Fibroblast of lung (primary cell): ENCODE results near the gene ZNF823. TPM values are rescaled to one million over a fixed set of nuclear protein-coding genes. Genes with fewer than 3 reads are reported as not detected.

Experiments used
- DNase-seq, 2 donors: peaks; one replicate each; pipeline versions ENCODE4 v3.0.0 to v3.0.0-alpha.2; 2010; ENCODE audit warnings: low read depth in 2 of 2
- H2AFZ ChIP-seq: 2 replicates; pipeline ENCODE4 v1.5.1; 2012; ENCODE audit warnings: low read length, control low read depth, inconsistent platforms
- H3K27ac ChIP-seq: 2 replicates; pipeline ENCODE4 v1.5.1; 2011; ENCODE audit warnings: low read length, control low read depth; ENCODE audit not compliant: insufficient read depth
- H3K27me3 ChIP-seq: 2 replicates; pipeline ENCODE4 v1.5.1; 2011; ENCODE audit warnings: mild to moderate bottlenecking, low read length; ENCODE audit not compliant: control insufficient read depth, insufficient read depth
- H3K36me3 ChIP-seq: 2 replicates; pipeline ENCODE4 v1.5.1; 2011; ENCODE audit warnings: low read length; ENCODE audit not compliant: control insufficient read depth, insufficient read depth
- H3K4me1 ChIP-seq: 2 replicates; pipeline ENCODE4 v1.5.1; 2011; ENCODE audit warnings: low read length; ENCODE audit not compliant: control insufficient read depth, insufficient read depth; ENCODE audit errors: extremely low read depth
- H3K4me2 ChIP-seq: 2 replicates; pipeline ENCODE4 v1.5.1; 2011; ENCODE audit warnings: low read length, control low read depth; ENCODE audit not compliant: insufficient read depth; ENCODE audit errors: extremely low read depth
- H3K4me3 ChIP-seq, 4 experiments: fragments of 200-600 bp in 1 of 4; sonication (generic) in 1 of 4; replicated peaks in 1 of 4; 2 replicates each; pipeline ENCODE4 v1.5.1; 2011 to 2016; ENCODE audit warnings: low read length in 4 of 4, low read depth in 3 of 4, mild to moderate bottlenecking in 3 of 4, control low read depth in 2 of 4, inconsistent platforms in 1 of 4, mixed read lengths in 1 of 4; ENCODE audit not compliant: insufficient read depth in 1 of 4; ENCODE audit errors: control extremely low read depth in 1 of 4
- H3K79me2 ChIP-seq: 2 replicates; pipeline ENCODE4 v1.5.1; 2012; ENCODE audit warnings: mild to moderate bottlenecking, low read length, inconsistent platforms; ENCODE audit not compliant: control insufficient read depth, insufficient read depth
- H3K9ac ChIP-seq: 2 replicates; pipeline ENCODE4 v1.5.1; 2011; ENCODE audit warnings: mild to moderate bottlenecking, low read length, control low read depth; ENCODE audit not compliant: insufficient read depth
- H3K9me3 ChIP-seq: 2 replicates; pipeline ENCODE4 v1.5.1; 2012; ENCODE audit warnings: low read depth, low read length; ENCODE audit not compliant: control insufficient read depth, insufficient read depth
- H4K20me1 ChIP-seq: 2 replicates; pipeline ENCODE4 v1.5.1; 2011; ENCODE audit warnings: low read length; ENCODE audit not compliant: control insufficient read depth, insufficient read depth; ENCODE audit errors: extremely low read depth
- EZH2 ChIP-seq: IDR thresholded peaks from 2 replicates; pipeline ENCODE4 v1.5.1; 2012; ENCODE audit warnings: low read length, control low read depth, mild to moderate bottlenecking; ENCODE audit errors: missing control alignments
- polyA plus RNA-seq, 2 donors: library from polyadenylated mRNA; depleted of rRNA in 1 of 2; stranded (reverse) in 1 of 2; unstranded in 1 of 2; fragments of >200 nt; gene quantifications; 2 replicates each; pipeline ENCODE4 v1.2.1, GENCODE V29; 2011 to 2012; ENCODE audit warnings: missing spikeins in 1 of 2
- total RNA-seq: library from RNA; depleted of rRNA; stranded (reverse); fragments of >200 nt; gene quantifications from 2 replicates; pipeline ENCODE4 v1.2.1, GENCODE V29; 2014
- TF ChIP-seq, protein P1 (sequence below), 2 donors: IDR thresholded peaks in 1 of 2; conservative IDR thresholded peaks in 1 of 2; 1 replicate in 1 of 2; 2 replicates in 1 of 2; pipeline ENCODE4 v1.5.1; 2011 to 2012; ENCODE audit warnings: low read length in 2 of 2, control low read depth in 1 of 2, inconsistent platforms in 1 of 2, low read depth in 1 of 2, mild to moderate bottlenecking in 1 of 2

Gene ZNF823
- total and polyA plus RNA-seq, 2 donors (not counting 1 experiment from before 2014, with no cell fraction given) = 3.4 to 5.3 TPM

DNA sequence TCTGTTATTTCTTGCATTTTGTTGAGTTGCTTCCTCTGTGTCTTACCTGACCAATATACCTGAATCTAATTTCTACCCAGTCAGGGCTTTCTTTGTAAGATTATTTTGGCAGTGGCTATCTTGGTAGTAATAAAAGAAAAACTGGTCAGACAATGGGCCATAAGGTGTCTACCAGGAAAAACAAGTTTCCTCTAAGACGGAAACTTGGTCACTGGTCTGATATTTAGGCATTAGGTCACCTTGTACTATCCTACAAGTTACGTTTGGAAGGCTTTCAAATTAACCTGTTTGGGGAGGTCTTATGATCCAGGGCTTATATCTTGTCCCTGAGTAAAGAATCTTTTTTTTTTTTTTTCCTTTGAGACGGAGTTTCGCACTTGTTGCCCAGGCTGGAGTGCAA is 9.2 kb downstream of the ZNF823 start:
- H3K27me3 ChIP-seq = no peaks in the 10 kb centered on the region
- H3K9ac ChIP-seq = no peak overlapping the region
- H3K4me2 ChIP-seq = no peak overlapping the region
- TF ChIP-seq, protein P1, sequence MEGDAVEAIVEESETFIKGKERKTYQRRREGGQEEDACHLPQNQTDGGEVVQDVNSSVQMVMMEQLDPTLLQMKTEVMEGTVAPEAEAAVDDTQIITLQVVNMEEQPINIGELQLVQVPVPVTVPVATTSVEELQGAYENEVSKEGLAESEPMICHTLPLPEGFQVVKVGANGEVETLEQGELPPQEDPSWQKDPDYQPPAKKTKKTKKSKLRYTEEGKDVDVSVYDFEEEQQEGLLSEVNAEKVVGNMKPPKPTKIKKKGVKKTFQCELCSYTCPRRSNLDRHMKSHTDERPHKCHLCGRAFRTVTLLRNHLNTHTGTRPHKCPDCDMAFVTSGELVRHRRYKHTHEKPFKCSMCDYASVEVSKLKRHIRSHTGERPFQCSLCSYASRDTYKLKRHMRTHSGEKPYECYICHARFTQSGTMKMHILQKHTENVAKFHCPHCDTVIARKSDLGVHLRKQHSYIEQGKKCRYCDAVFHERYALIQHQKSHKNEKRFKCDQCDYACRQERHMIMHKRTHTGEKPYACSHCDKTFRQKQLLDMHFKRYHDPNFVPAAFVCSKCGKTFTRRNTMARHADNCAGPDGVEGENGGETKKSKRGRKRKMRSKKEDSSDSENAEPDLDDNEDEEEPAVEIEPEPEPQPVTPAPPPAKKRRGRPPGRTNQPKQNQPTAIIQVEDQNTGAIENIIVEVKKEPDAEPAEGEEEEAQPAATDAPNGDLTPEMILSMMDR (conservative IDR thresholded peaks at IDR 0.05 in 1 of 2, IDR thresholded peaks at IDR 0.05 in 1 of 2; ENCODE audit: low read depth in 1 of 2, low read length in 2 of 2) = no peak
- TF ChIP-seq EZH2 = no peak
- H3K79me2 ChIP-seq = peaks cover 4% of the 10 kb centered on the region
- H3K4me1 ChIP-seq = no peaks in the 10 kb centered on the region
- H3K9me3 ChIP-seq = no peaks in the 10 kb centered on the region
- H2AFZ ChIP-seq = no peak overlapping the region
- H3K36me3 ChIP-seq = no peaks in the 10 kb centered on the region
- H3K27ac ChIP-seq = no peak overlapping the region
- no peaks in the 10 kb centered on the region for H4K20me1 ChIP-seq
- no peak overlapping the region for H3K4me3 ChIP-seq
- DNase-seq = no peak

DNA sequence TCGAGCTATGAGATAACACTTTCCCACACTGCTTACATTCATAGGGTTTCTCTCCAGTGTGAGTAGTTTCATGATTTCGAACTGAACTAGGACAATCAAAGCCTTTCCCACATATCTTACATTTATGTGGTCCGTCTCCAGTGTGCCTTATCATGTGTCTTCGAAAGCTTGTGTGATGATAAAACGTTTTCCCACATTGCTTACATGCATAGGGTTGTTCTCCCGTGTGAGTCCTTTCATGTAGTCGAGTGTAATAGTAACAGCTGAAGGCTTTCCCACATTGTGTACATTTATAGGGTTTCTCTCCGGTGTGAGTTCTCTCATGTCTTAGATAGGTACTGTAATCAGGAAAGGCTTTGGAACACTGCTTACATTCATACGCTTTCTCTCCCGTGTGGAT is 16.3 kb downstream of the ZNF823 start:
- no peak for DNase-seq
- no peaks in the 10 kb centered on the region for H3K79me2 ChIP-seq
- H3K36me3 ChIP-seq = peaks cover 6% of the 10 kb centered on the region
- H3K27me3 ChIP-seq = no peaks in the 10 kb centered on the region
- H2AFZ ChIP-seq = no peak overlapping the region
- no peaks in the 10 kb centered on the region for H3K4me1 ChIP-seq
- peaks cover 6% of the 10 kb centered on the region for H3K9me3 ChIP-seq
- TF ChIP-seq, protein P1 (conservative IDR thresholded peaks at IDR 0.05 in 1 of 2, IDR thresholded peaks at IDR 0.05 in 1 of 2; ENCODE audit: low read depth in 1 of 2, low read length in 2 of 2) = no peak
- TF ChIP-seq EZH2 = no peak
- no peak overlapping the region for H3K4me3 ChIP-seq
- no peak overlapping the region for H3K9ac ChIP-seq
- H3K27ac ChIP-seq = no peak overlapping the region
- no peaks in the 10 kb centered on the region for H4K20me1 ChIP-seq
- no peak overlapping the region for H3K4me2 ChIP-seq

DNA sequence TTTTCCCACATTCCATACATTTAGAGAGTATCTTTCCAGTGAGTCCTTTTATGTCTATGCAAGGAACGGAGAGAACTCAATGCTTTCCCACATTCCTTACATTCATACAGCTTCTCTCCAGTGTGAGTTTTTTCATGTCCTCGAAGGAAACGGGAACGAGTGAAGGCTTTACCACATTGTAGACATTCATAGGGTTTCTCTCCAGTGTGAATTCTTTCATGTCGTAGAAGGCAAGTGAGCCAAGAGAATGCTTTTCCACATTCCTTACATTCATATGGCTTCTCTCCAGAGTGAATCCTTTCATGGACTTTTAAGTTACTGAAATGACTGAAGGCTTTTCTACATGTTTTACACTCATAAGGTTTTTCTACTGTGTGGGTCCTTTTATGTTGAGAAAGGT is 17.1 kb downstream of the ZNF823 start:
- Histone ChIP-seq H3K27ac (no peak overlapping the region), H3K4me3 (no peak overlapping the region), H3K9me3 (peaks cover 6% of the 10 kb centered on the region), H3K79me2 (no peaks in the 10 kb centered on the region), H3K9ac (no peak overlapping the region), H3K4me2 (no peak overlapping the region), H3K4me1 (no peaks in the 10 kb centered on the region), H2AFZ (no peak overlapping the region), H3K36me3 (peaks cover 6% of the 10 kb centered on the region), H3K27me3 (no peaks in the 10 kb centered on the region), H4K20me1 (no peaks in the 10 kb centered on the region)
- no peak for DNase-seq
- TF ChIP-seq, protein P1 (conservative IDR thresholded peaks at IDR 0.05 in 1 of 2, IDR thresholded peaks at IDR 0.05 in 1 of 2; ENCODE audit: low read depth in 1 of 2, low read length in 2 of 2) = no peak
- TF ChIP-seq EZH2 = no peak
